HG03039 (cell line): ENCODE data around the gene FGGY.
"Not testable (repeated sequence)": the region's sequence is repeated elsewhere in the genome, so short reads cannot be mapped to it uniquely, and the experiment has no call there.

Experiments
- ATAC-seq: cut with Tn5 transposase; IDR thresholded peaks from one replicate; pipeline ENCODE4 v1.9.1; 2021; ENCODE audit warnings: mild to moderate bottlenecking, moderate library complexity; ENCODE audit not compliant: unreplicated experiment

Gene FGGY

GRCh38 chr1:59296358-59297256 lies at the start of gene FGGY:
TSS of gene FGGY (plus strand) at chr1:59297094. CDS start at chr1:59321550, 24,456 bp downstream.
- peak; percentile 90 for ATAC-seq

- ATAC-seq = no peak
Observed at GRCh38 chr1:59248758-59249157, 48.1 kb upstream of the FGGY start.

- ATAC-seq = no peak
Observed at GRCh38 chr1:59249396-59250137, 47.3 kb upstream of the FGGY start.

GRCh38 chr1:59251061-59251460 lies 45.8 kb upstream of the FGGY start:
- ATAC-seq = not testable (repeated sequence)

- ATAC-seq = not testable (repeated sequence)
Observed at GRCh38 chr1:59256429-59256828, 40.5 kb upstream of the FGGY start.

GRCh38 chr1:59258412-59259032 lies 38.4 kb upstream of the FGGY start:
- no peak for ATAC-seq

- ATAC-seq = no peak
Observed at GRCh38 chr1:59261537-59261936, 35.4 kb upstream of the FGGY start.

- ATAC-seq = no peak
Observed at GRCh38 chr1:59262631-59263030, 34.3 kb upstream of the FGGY start.

GRCh38 chr1:59263111-59263510 lies 33.8 kb upstream of the FGGY start:
- no peak for ATAC-seq

- no peak for ATAC-seq
Observed at GRCh38 chr1:59265622-59266021, 31.3 kb upstream of the FGGY start.

- ATAC-seq = peak; percentile 74
Observed at GRCh38 chr1:59266180-59266926, 30.5 kb upstream of the FGGY start.

- no peak for ATAC-seq
Observed at GRCh38 chr1:59266927-59267293, 30.0 kb upstream of the FGGY start.

GRCh38 chr1:59268406-59268805 lies 28.5 kb upstream of the FGGY start:
- ATAC-seq = no peak

GRCh38 chr1:59271561-59272260 lies 25.2 kb upstream of the FGGY start:
- peak; percentile 14 for ATAC-seq

GRCh38 chr1:59272507-59272906 lies 24.4 kb upstream of the FGGY start:
- peak; percentile 70 for ATAC-seq

GRCh38 chr1:59276439-59276851 lies 20.4 kb upstream of the FGGY start:
- ATAC-seq = no peak

- no peak for ATAC-seq
Observed at GRCh38 chr1:59278780-59279354, 18.0 kb upstream of the FGGY start.

- ATAC-seq = no peak
Observed at GRCh38 chr1:59279645-59280044, 17.2 kb upstream of the FGGY start.

- no peak for ATAC-seq
Observed at GRCh38 chr1:59282951-59283350, 13.9 kb upstream of the FGGY start.

GRCh38 chr1:59285691-59286090 lies 11.2 kb upstream of the FGGY start:
- no peak for ATAC-seq
